HepG2 (cell line): ENCODE data around the gene PDE3A. TPM values are rescaled to one million over a fixed set of nuclear protein-coding genes. Genes with fewer than 3 reads are reported as not detected.

Experiments
- ATAC-seq: fragments of 200-7000 bp; cut with Tn5 transposase; 3 replicates; pipeline ENCODE4 v1.9.1; 2020; ENCODE audit warnings: mild to moderate bottlenecking, moderate library complexity
- BruUV-seq: library from RNA; stranded (reverse); fragments of 400-500 nt; replicated peaks from 2 replicates; lab custom pipeline; 2021; lab: Mats Ljungman, UMichigan
- CTCF ChIA-PET: fragments of 300-600 bp; formaldehyde crosslinking; extraction: SDS; loops from one replicate; lab custom pipeline; 2021; ENCODE audit warnings: low total read pairs, inconsistent platforms, low intra/inter-chr PET ratio; lab: Yijun Ruan, JAX
- POLR2A ChIA-PET: fragments of 350-600 bp; sonication (Branson Sonifier 250); formaldehyde crosslinking; loops from one replicate; lab custom pipeline; 2020; ENCODE audit warnings: antibody characterized with exemption, inconsistent platforms; lab: Yijun Ruan, JAX
- DNase-seq: peaks from one replicate; pipeline ENCODE4 v3.0.0-alpha.2; 2015; ENCODE audit warnings: low spot score
- FAIRE-seq: peaks from 3 replicates; lab custom pipeline; 2011; peaks lifted over from hg19 to GRCh38; lab: Jason Lieb, UNC
- H2AFZ ChIP-seq: one replicate; pipeline ENCODE4 v1.6.1; 2011; ENCODE audit warnings: low read length, inconsistent platforms
- H3K27ac ChIP-seq: fragments of 300-600 bp; 3 replicates; pipeline ENCODE4 v1.8.0; 2011; ENCODE audit warnings: mixed run types, mild to moderate bottlenecking, mixed read lengths, low read length, inconsistent platforms; ENCODE audit not compliant: insufficient read depth; ENCODE audit errors: extremely low read length
- H3K27me3 ChIP-seq, 2 experiments: fragments of 200-600 bp in 1 of 2; 2 replicates in 1 of 2; 3 replicates in 1 of 2; pipeline versions ENCODE4 v1.6.0 to v1.8.0; 2011; ENCODE audit warnings: low read length in 2 of 2, mild to moderate bottlenecking in 2 of 2, moderate library complexity in 2 of 2, inconsistent platforms in 1 of 2; ENCODE audit not compliant: insufficient read depth in 2 of 2, control insufficient read depth in 1 of 2
- H3K36me3 ChIP-seq, 2 experiments: fragments of 200-600 bp in 1 of 2; replicated peaks in 1 of 2; 2 replicates in 1 of 2; 3 replicates in 1 of 2; pipeline versions ENCODE4 v1.5.1 to v1.8.0; 2011; ENCODE audit warnings: low read length in 2 of 2, inconsistent platforms in 1 of 2; ENCODE audit not compliant: insufficient read depth in 2 of 2, control insufficient read depth in 1 of 2
- H3K4me1 ChIP-seq: 2 replicates; pipeline ENCODE4 v1.5.1; 2012; ENCODE audit warnings: low read length, inconsistent platforms; ENCODE audit not compliant: insufficient read depth
- H3K4me2 ChIP-seq: 2 replicates; pipeline ENCODE4 v1.6.0; 2011; ENCODE audit warnings: low read depth, low read length, inconsistent platforms
- H3K4me3 ChIP-seq, 3 experiments: fragments of 200-600 bp in 1 of 3; sonication (generic), shearing (Covaris generic) in 1 of 3; replicated peaks in 1 of 3; 2 replicates each; pipeline ENCODE4 v1.5.1; 2011 to 2016; ENCODE audit warnings: low read length in 3 of 3, inconsistent platforms in 2 of 3, low read depth in 2 of 3, mild to moderate bottlenecking in 2 of 3, control low read depth in 1 of 3, mixed read lengths in 1 of 3; ENCODE audit not compliant: insufficient read depth in 1 of 3
- H3K79me2 ChIP-seq: one replicate; pipeline ENCODE4 v1.6.1; 2011; ENCODE audit warnings: low read length, inconsistent platforms; ENCODE audit not compliant: insufficient read depth
- H3K9ac ChIP-seq: 2 replicates; pipeline ENCODE4 v1.6.0; 2011; ENCODE audit warnings: mild to moderate bottlenecking, low read depth, low read length, inconsistent platforms; ENCODE audit not compliant: insufficient read depth
- H3K9me3 ChIP-seq: 2 replicates; pipeline ENCODE4 v1.5.1; 2012; ENCODE audit warnings: mild to moderate bottlenecking, low read length
- H4K20me1 ChIP-seq: 2 replicates; pipeline ENCODE4 v1.6.0; 2011; ENCODE audit warnings: inconsistent platforms, mild to moderate bottlenecking, low read length, moderate library complexity; ENCODE audit not compliant: insufficient read depth
- CSRNP1 ChIP-seq: sonication (generic); formaldehyde crosslinking; IDR thresholded peaks from 2 replicates; pipeline ENCODE4 v1.8.1; 2023; ENCODE audit warnings: mild to moderate bottlenecking, missing genetic modification reagents
- JUNB ChIP-seq: sonication (generic); formaldehyde crosslinking; IDR thresholded peaks from 2 replicates; pipeline ENCODE4 v1.8.0; 2022; ENCODE audit warnings: missing genetic modification reagents, mild to moderate bottlenecking, borderline replicate concordance
- KLF11 ChIP-seq: IDR thresholded peaks from 2 replicates; pipeline ENCODE4 v1.6.1; 2016; ENCODE audit warnings: missing compliant biosample characterization
- MED13 ChIP-seq: sonication (generic); formaldehyde crosslinking; IDR thresholded peaks from 2 replicates; pipeline ENCODE4 v1.5.0; 2020; ENCODE audit warnings: missing genetic modification reagents
- NCOR1 ChIP-seq: fragments of 200-600 bp; sonication (generic); IDR thresholded peaks from 2 replicates; pipeline ENCODE4 v1.7.0; 2017; ENCODE audit warnings: antibody characterized with exemption, low read length, borderline replicate concordance
- SMAD9 ChIP-seq: sonication (generic); formaldehyde crosslinking; IDR thresholded peaks from 2 replicates; pipeline ENCODE4 v1.5.1; 2020; ENCODE audit warnings: mild to moderate bottlenecking, missing genetic modification reagents
- WGBS: methylation state at CpG from one replicate; pipeline ENCODE4 v1.1.6; 2017; ENCODE audit warnings: low lambda C conversion rate; 5-methylcytosine and 5-hydroxymethylcytosine counted together
- in situ Hi-C: cut with HindIII; loops from 2 replicates; pipeline ENCODE4 v1.10.0; 2017; ENCODE audit warnings: low pct_unique_long_range_greater_than_20kb; ENCODE audit not compliant: extremely low pct_ligation_motif_present
- intact Hi-C: fragments of 100-400 bp; cut with micrococcal nuclease; formaldehyde crosslinking; loops from one replicate; pipeline ENCODE4 v1.10.0; 2022; ENCODE audit not compliant: unreplicated experiment
- polyA plus RNA-seq, 8 experiments: library from polyadenylated mRNA; depleted of rRNA in 3 of 8; stranded (reverse) in 7 of 8; unstranded in 1 of 8; fragments of >200 nt; fragmentation: Illumina TruSeq in 4 of 8; extraction: Trizol in 4 of 8; gene quantifications; 2 replicates each; pipeline versions ENCODE4 v1.2.1 to v1.2.3, GENCODE V29; 2011 to 2016; ENCODE audit warnings: low read depth in 4 of 8, missing spikeins in 1 of 8, mixed read lengths in 1 of 8; ENCODE audit not compliant: insufficient read depth in 1 of 8
- total RNA-seq, 5 experiments: library from RNA; depleted of rRNA; stranded (reverse); fragments of >200 nt; fragmentation: Illumina TruSeq; extraction: Trizol; gene quantifications; 2 replicates each; pipeline ENCODE4 v1.2.3, GENCODE V29; 2016; ENCODE audit warnings: low read depth in 1 of 5
- TF ChIP-seq, protein P1 (sequence below), 2 experiments: sonication (generic) in 1 of 2; formaldehyde crosslinking in 1 of 2; IDR thresholded peaks; 2 replicates each; pipeline versions ENCODE4 v1.6.1 to v1.9.0; 2014 to 2022; ENCODE audit warnings: antibody characterized with exemption in 1 of 2, borderline replicate concordance in 1 of 2, inconsistent platforms in 1 of 2, low read depth in 1 of 2, missing genetic modification reagents in 1 of 2
- TF ChIP-seq, protein P2 (sequence below): sonication (generic); formaldehyde crosslinking; IDR thresholded peaks from 2 replicates; pipeline ENCODE4 v1.8.0; 2022; ENCODE audit warnings: missing genetic modification reagents, mild to moderate bottlenecking, moderate library complexity, borderline replicate concordance

Gene PDE3A
- total and polyA plus RNA-seq, 2 of the 13 experiments (the other 11 are each of a cell fraction or from before 2014, with no cell fraction given), result 0.77 to 1.5 TPM

- no peaks in the 10 kb centered on the region for H4K20me1 ChIP-seq
- no peak overlapping the region for H3K9ac ChIP-seq
- DNase-seq, result no peak
- H3K4me1 ChIP-seq, result no peaks in the 10 kb centered on the region
- H3K4me2 ChIP-seq, result no peak overlapping the region
- no peaks in the 10 kb centered on the region for H3K9me3 ChIP-seq
- BruUV-seq, result no TSS peak
- H3K27ac ChIP-seq, result no peak overlapping the region
- in situ Hi-C loops (no loop called here), intact Hi-C loops (no loop called here)
- H3K36me3 ChIP-seq, result no peaks in the 10 kb centered on the region
- 0% methylated on average over 1 of the region's 1 CpG for WGBS
- ATAC-seq, result no peak
- no peaks in the 10 kb centered on the region for H3K79me2 ChIP-seq
- no peak for FAIRE-seq
- ChIA-PET CTCF (no interaction called here), POLR2A (no interaction called here)
- no peak overlapping the region for H2AFZ ChIP-seq
- H3K27me3 ChIP-seq, result no peaks in the 10 kb centered on the region
- TF ChIP-seq CSRNP1 (no peak), SMAD9 (CRISPR knock-in tag) (no peak), MED13 (CRISPR knock-in tag) (no peak), JUNB (no peak), NCOR1 (no peak), KLF11 (CRISPR knock-in tag) (no peak)
- TF ChIP-seq, protein P1, sequence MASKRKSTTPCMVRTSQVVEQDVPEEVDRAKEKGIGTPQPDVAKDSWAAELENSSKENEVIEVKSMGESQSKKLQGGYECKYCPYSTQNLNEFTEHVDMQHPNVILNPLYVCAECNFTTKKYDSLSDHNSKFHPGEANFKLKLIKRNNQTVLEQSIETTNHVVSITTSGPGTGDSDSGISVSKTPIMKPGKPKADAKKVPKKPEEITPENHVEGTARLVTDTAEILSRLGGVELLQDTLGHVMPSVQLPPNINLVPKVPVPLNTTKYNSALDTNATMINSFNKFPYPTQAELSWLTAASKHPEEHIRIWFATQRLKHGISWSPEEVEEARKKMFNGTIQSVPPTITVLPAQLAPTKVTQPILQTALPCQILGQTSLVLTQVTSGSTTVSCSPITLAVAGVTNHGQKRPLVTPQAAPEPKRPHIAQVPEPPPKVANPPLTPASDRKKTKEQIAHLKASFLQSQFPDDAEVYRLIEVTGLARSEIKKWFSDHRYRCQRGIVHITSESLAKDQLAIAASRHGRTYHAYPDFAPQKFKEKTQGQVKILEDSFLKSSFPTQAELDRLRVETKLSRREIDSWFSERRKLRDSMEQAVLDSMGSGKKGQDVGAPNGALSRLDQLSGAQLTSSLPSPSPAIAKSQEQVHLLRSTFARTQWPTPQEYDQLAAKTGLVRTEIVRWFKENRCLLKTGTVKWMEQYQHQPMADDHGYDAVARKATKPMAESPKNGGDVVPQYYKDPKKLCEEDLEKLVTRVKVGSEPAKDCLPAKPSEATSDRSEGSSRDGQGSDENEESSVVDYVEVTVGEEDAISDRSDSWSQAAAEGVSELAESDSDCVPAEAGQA (IDR thresholded peaks at IDR 0.05; ENCODE audit: low read depth), result no peak
- TF ChIP-seq, protein P1 (CRISPR knock-in tag; IDR thresholded peaks at IDR 0.05; ENCODE audit: borderline replicate concordance), result no peak
- TF ChIP-seq, protein P2, sequence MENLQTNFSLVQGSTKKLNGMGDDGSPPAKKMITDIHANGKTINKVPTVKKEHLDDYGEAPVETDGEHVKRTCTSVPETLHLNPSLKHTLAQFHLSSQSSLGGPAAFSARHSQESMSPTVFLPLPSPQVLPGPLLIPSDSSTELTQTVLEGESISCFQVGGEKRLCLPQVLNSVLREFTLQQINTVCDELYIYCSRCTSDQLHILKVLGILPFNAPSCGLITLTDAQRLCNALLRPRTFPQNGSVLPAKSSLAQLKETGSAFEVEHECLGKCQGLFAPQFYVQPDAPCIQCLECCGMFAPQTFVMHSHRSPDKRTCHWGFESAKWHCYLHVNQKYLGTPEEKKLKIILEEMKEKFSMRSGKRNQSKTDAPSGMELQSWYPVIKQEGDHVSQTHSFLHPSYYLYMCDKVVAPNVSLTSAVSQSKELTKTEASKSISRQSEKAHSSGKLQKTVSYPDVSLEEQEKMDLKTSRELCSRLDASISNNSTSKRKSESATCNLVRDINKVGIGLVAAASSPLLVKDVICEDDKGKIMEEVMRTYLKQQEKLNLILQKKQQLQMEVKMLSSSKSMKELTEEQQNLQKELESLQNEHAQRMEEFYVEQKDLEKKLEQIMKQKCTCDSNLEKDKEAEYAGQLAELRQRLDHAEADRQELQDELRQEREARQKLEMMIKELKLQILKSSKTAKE (CRISPR knock-in tag), result no peak
- no peak overlapping the region for H3K4me3 ChIP-seq
These were observed 142.5 kb downstream of the PDE3A start for GRCh38 chr12:20510811-20511210.
